ENCODE results near the gene CLC. TPM values are rescaled to one million over a fixed set of nuclear protein-coding genes. Genes with fewer than 3 reads are reported as not detected.

CLC gene
- total and polyA plus RNA-seq, 2 of the 13 experiments (the other 11 are each of a cell fraction or from before 2014, with no cell fraction given), result not detected

DNA sequence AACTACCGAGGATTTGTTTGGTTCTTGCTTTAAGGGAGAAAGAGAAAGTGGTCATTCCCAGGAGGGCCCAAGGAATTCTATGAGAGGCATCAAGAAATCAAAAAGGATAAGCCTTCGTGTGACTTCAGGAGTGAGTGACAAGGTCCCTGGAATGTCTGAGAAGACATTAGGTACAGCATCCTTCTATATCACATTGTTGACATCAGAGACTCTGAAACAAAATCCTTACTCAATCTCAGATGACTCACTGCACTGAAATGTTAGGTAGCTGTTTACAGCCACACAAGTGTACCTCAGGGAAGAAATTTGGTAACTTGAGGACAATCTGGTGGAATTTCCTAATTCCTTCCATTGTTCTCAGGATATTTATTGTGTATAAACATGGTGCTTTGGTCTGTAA is 41.4 kb downstream of the CLC start (continued):
- TF ChIP-seq ZBTB7B (CRISPR knock-in tag; IDR thresholded peaks at IDR 0.05) (no peak), NFIB (CRISPR knock-in tag; IDR thresholded peaks at IDR 0.05; ENCODE audit: borderline replicate concordance) (no peak), ZNF563 (CRISPR knock-in tag; IDR thresholded peaks at IDR 0.05) (no peak), MTF1 (CRISPR knock-in tag; IDR thresholded peaks at IDR 0.05) (no peak), SAFB2 (CRISPR knock-in tag; IDR thresholded peaks at IDR 0.05; ENCODE audit: borderline replicate concordance, low read depth) (no peak), ZNF891 (CRISPR knock-in tag; IDR thresholded peaks at IDR 0.05) (no peak), FIP1L1 (IDR thresholded peaks at IDR 0.05; ENCODE audit: borderline replicate concordance, insufficient read depth, low read depth, low read length) (no peak), NRL (CRISPR knock-in tag; IDR thresholded peaks at IDR 0.05; ENCODE audit: borderline replicate concordance) (no peak), FOXP1 (IDR thresholded peaks at IDR 0.05) (no peak), FOXP1 (CRISPR knock-in tag; IDR thresholded peaks at IDR 0.05) (peak; percentile 69)
- TF ChIP-seq, protein P1, sequence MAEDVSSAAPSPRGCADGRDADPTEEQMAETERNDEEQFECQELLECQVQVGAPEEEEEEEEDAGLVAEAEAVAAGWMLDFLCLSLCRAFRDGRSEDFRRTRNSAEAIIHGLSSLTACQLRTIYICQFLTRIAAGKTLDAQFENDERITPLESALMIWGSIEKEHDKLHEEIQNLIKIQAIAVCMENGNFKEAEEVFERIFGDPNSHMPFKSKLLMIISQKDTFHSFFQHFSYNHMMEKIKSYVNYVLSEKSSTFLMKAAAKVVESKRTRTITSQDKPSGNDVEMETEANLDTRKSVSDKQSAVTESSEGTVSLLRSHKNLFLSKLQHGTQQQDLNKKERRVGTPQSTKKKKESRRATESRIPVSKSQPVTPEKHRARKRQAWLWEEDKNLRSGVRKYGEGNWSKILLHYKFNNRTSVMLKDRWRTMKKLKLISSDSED (CRISPR knock-in tag; IDR thresholded peaks at IDR 0.05), result no peak
- TF ChIP-seq, protein P2, sequence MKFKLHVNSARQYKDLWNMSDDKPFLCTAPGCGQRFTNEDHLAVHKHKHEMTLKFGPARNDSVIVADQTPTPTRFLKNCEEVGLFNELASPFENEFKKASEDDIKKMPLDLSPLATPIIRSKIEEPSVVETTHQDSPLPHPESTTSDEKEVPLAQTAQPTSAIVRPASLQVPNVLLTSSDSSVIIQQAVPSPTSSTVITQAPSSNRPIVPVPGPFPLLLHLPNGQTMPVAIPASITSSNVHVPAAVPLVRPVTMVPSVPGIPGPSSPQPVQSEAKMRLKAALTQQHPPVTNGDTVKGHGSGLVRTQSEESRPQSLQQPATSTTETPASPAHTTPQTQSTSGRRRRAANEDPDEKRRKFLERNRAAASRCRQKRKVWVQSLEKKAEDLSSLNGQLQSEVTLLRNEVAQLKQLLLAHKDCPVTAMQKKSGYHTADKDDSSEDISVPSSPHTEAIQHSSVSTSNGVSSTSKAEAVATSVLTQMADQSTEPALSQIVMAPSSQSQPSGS (CRISPR knock-in tag; IDR thresholded peaks at IDR 0.05), result no peak
- TF ChIP-seq, protein P3, sequence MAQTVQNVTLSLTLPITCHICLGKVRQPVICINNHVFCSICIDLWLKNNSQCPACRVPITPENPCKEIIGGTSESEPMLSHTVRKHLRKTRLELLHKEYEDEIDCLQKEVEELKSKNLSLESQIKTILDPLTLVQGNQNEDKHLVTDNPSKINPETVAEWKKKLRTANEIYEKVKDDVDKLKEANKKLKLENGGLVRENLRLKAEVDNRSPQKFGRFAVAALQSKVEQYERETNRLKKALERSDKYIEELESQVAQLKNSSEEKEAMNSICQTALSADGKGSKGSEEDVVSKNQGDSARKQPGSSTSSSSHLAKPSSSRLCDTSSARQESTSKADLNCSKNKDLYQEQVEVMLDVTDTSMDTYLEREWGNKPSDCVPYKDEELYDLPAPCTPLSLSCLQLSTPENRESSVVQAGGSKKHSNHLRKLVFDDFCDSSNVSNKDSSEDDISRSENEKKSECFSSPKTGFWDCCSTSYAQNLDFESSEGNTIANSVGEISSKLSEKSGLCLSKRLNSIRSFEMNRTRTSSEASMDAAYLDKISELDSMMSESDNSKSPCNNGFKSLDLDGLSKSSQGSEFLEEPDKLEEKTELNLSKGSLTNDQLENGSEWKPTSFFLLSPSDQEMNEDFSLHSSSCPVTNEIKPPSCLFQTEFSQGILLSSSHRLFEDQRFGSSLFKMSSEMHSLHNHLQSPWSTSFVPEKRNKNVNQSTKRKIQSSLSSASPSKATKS (CRISPR knock-in tag; IDR thresholded peaks at IDR 0.05), result no peak
- TF ChIP-seq, protein P4, sequence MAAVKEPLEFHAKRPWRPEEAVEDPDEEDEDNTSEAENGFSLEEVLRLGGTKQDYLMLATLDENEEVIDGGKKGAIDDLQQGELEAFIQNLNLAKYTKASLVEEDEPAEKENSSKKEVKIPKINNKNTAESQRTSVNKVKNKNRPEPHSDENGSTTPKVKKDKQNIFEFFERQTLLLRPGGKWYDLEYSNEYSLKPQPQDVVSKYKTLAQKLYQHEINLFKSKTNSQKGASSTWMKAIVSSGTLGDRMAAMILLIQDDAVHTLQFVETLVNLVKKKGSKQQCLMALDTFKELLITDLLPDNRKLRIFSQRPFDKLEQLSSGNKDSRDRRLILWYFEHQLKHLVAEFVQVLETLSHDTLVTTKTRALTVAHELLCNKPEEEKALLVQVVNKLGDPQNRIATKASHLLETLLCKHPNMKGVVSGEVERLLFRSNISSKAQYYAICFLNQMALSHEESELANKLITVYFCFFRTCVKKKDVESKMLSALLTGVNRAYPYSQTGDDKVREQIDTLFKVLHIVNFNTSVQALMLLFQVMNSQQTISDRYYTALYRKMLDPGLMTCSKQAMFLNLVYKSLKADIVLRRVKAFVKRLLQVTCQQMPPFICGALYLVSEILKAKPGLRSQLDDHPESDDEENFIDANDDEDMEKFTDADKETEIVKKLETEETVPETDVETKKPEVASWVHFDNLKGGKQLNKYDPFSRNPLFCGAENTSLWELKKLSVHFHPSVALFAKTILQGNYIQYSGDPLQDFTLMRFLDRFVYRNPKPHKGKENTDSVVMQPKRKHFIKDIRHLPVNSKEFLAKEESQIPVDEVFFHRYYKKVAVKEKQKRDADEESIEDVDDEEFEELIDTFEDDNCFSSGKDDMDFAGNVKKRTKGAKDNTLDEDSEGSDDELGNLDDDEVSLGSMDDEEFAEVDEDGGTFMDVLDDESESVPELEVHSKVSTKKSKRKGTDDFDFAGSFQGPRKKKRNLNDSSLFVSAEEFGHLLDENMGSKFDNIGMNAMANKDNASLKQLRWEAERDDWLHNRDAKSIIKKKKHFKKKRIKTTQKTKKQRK (IDR thresholded peaks at IDR 0.05; ENCODE audit: low read length), result no peak
- TF ChIP-seq, protein P5, sequence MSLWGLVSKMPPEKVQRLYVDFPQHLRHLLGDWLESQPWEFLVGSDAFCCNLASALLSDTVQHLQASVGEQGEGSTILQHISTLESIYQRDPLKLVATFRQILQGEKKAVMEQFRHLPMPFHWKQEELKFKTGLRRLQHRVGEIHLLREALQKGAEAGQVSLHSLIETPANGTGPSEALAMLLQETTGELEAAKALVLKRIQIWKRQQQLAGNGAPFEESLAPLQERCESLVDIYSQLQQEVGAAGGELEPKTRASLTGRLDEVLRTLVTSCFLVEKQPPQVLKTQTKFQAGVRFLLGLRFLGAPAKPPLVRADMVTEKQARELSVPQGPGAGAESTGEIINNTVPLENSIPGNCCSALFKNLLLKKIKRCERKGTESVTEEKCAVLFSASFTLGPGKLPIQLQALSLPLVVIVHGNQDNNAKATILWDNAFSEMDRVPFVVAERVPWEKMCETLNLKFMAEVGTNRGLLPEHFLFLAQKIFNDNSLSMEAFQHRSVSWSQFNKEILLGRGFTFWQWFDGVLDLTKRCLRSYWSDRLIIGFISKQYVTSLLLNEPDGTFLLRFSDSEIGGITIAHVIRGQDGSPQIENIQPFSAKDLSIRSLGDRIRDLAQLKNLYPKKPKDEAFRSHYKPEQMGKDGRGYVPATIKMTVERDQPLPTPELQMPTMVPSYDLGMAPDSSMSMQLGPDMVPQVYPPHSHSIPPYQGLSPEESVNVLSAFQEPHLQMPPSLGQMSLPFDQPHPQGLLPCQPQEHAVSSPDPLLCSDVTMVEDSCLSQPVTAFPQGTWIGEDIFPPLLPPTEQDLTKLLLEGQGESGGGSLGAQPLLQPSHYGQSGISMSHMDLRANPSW (CRISPR knock-in tag; IDR thresholded peaks at IDR 0.05; ENCODE audit: borderline replicate concordance), result no peak
- TF ChIP-seq, protein P6, sequence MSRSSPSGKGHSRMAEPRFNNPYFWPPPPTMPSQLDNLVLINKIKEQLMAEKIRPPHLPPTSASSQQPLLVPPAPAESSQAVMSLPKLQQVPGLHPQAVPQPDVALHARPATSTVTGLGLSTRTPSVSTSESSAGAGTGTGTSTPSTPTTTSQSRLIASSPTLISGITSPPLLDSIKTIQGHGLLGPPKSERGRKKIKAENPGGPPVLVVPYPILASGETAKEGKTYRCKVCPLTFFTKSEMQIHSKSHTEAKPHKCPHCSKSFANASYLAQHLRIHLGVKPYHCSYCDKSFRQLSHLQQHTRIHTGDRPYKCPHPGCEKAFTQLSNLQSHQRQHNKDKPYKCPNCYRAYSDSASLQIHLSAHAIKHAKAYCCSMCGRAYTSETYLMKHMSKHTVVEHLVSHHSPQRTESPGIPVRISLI (CRISPR knock-in tag; IDR thresholded peaks at IDR 0.05; ENCODE audit: borderline replicate concordance), result no peak
